Gastroesophageal sphincter (tissue), 3 donors: Measurements from ENCODE around the gene ALDOA.

ENCODE experiments used
- POLR2A ChIP-seq, 2 donors: fragments of 450-650 bp; IDR thresholded peaks; one replicate each; pipeline ENCODE4 v1.6.1; 2017; ENCODE audit warnings: antibody characterized with exemption in 2 of 2, mild to moderate bottlenecking in 2 of 2, moderate library complexity in 1 of 2
- POLR2AphosphoS5 ChIP-seq: sonication (generic); formaldehyde crosslinking; IDR thresholded peaks from one replicate; pipeline ENCODE4 v1.6.1; 2017; ENCODE audit warnings: antibody characterized with exemption
- TF ChIP-seq, protein P1 (sequence below), 4 experiments: fragments of 200-600 bp in 2 of 4; fragments of 450-650 bp in 2 of 4; sonication (generic) in 1 of 4; IDR thresholded peaks; one replicate each; pipeline ENCODE4 v1.5.1; 2017 to 2019; ENCODE audit warnings: antibody characterized with exemption in 4 of 4, mild to moderate bottlenecking in 2 of 4, moderate library complexity in 2 of 4

DNA sequence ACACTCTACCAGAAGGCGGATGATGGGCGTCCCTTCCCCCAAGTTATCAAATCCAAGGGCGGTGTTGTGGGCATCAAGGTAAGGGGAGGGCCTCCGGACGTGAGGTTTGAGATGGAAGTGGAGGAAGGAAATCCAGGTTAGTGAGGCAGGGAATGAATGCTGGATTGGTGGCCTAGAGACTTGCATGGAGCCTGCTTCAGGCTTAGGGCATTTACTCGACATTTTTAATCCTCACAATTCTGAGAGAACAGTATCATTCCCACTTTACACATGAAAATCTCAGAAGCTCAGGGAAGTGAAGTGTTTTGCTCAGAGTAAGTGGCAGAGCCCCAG lies 2.0 kb downstream of the ALDOA start:
- TF ChIP-seq, protein P1, sequence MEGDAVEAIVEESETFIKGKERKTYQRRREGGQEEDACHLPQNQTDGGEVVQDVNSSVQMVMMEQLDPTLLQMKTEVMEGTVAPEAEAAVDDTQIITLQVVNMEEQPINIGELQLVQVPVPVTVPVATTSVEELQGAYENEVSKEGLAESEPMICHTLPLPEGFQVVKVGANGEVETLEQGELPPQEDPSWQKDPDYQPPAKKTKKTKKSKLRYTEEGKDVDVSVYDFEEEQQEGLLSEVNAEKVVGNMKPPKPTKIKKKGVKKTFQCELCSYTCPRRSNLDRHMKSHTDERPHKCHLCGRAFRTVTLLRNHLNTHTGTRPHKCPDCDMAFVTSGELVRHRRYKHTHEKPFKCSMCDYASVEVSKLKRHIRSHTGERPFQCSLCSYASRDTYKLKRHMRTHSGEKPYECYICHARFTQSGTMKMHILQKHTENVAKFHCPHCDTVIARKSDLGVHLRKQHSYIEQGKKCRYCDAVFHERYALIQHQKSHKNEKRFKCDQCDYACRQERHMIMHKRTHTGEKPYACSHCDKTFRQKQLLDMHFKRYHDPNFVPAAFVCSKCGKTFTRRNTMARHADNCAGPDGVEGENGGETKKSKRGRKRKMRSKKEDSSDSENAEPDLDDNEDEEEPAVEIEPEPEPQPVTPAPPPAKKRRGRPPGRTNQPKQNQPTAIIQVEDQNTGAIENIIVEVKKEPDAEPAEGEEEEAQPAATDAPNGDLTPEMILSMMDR (IDR thresholded peaks at IDR 0.05), result no peak
- no peak for TF ChIP-seq POLR2A (IDR thresholded peaks at IDR 0.05)
- no peak for TF ChIP-seq POLR2AphosphoS5
